Skeletal muscle satellite cell (primary cell): Measurements from ENCODE around the gene LINGO1. TPM values are rescaled to one million over a fixed set of nuclear protein-coding genes. Genes with fewer than 3 reads are reported as not detected.

Source experiments
- H3K27me3 ChIP-seq: 2 replicates; pipeline ENCODE4 v1.7.0; 2013; ENCODE audit warnings: low read length; ENCODE audit not compliant: control insufficient read depth, insufficient read depth
- H3K36me3 ChIP-seq: 2 replicates; pipeline ENCODE4 v1.7.0; 2013; ENCODE audit warnings: mild to moderate bottlenecking, control low read depth, low read length; ENCODE audit not compliant: insufficient read depth
- H3K4me1 ChIP-seq: 2 replicates; pipeline ENCODE4 v1.7.0; 2013; ENCODE audit warnings: low read length; ENCODE audit not compliant: control insufficient read depth, insufficient read depth
- H3K4me2 ChIP-seq: 2 replicates; pipeline ENCODE4 v1.7.0; 2013; ENCODE audit warnings: mild to moderate bottlenecking, low read length
- H3K4me3 ChIP-seq: 2 replicates; pipeline ENCODE4 v1.7.0; 2013; ENCODE audit warnings: low read length
- H3K9ac ChIP-seq: 2 replicates; pipeline ENCODE4 v1.7.0; 2013; ENCODE audit warnings: mild to moderate bottlenecking, low read depth, low read length, moderate library complexity
- H3K9me3 ChIP-seq: replicated peaks from 2 replicates; pipeline ENCODE4 v1.7.0; 2013; ENCODE audit warnings: mild to moderate bottlenecking, control low read depth, low read length
- total RNA-seq: library from RNA; depleted of rRNA; stranded (reverse); fragments of >200 nt; gene quantifications from 2 replicates; pipeline ENCODE4 v1.2.3, GENCODE V29; 2012; rRNA removed

LINGO1 gene
- total RNA-seq, result not detected in 2 replicates

DNA sequence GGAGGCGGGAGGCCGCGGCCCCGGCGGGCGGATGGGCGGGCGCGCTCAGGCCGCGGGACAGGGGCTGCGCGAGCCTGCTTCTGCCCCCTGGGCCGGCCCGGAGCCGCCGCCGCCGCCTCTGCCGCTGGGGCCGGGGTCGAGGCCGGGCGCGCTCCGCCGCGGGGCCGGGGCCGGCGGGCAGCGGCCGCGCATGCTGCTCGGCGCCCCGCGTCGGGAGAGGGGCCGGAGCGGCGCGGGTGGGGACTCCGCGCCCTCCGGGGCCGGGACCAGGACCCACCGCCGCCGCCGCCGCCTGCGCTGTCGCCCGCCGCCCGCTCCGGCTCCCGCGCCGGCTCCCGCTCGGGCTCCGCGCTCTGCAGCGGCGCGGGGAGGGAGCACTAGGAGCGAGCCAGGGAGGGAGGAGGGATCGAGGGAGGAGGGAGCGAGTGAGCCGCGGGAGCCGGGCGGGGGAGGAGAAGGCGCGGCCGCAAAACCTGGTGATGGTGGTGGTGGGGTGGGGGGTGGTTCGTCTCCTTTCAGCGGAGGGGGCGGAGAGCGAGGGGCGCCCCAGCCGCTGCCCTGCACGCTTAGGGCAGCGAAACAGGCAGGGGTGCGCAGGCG, at the start of gene LINGO1:
Gene LINGO1, minus strand, starts transcription at position 379 of the 600 bp plus-strand sequence. CDS start 597 bp downstream, outside the sequence.
- Histone ChIP-seq H3K9ac (no peak within 1 kb of the TSS), H3K4me2 (peak within 1 kb of the TSS; percentile 93), H3K27me3 (peaks cover 77% of the 10 kb centered on the region), H3K36me3 (no peaks in the 10 kb centered on the region), H3K9me3 (no peaks in the 10 kb centered on the region), H3K4me3 (peak within 1 kb of the TSS; percentile 66), H3K4me1 (peaks cover 4% of the 10 kb centered on the region)

DNA sequence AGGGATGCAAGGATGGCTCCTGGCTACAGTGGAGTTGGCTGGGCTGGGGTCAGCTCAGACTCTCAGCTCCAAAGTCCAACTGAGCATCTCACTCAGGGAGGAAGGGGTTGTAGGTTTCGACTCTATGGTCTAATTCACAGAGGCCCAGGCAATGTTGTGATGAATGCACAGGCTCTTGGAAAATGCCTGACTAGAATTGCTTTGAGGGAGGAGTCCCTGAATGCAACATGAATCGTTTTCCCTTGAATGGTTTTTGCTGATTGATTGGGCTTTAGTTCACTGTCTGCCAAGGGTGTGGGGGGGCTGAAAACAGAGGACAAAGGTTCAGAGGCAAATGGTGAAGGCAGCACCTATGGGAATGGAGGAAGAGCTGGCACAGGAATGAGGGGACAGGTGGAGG, 48.6 kb upstream of the LINGO1 start:
- H3K27me3 ChIP-seq, result peaks cover 74% of the 10 kb centered on the region

GRCh38 chr15:77676569-77677375, 44.1 kb upstream of the LINGO1 start:
- H3K27me3 ChIP-seq, result peaks cover 85% of the 10 kb centered on the region
- H3K9me3 ChIP-seq, result no peaks in the 10 kb centered on the region
- no peak overlapping the region for H3K4me3 ChIP-seq
- H3K36me3 ChIP-seq, result no peaks in the 10 kb centered on the region
- H3K9ac ChIP-seq, result no peak overlapping the region
- no peaks in the 10 kb centered on the region for H3K4me1 ChIP-seq
- no peak overlapping the region for H3K4me2 ChIP-seq

More for the DNA sequence above, 48.6 kb upstream of the LINGO1 start:
- Histone ChIP-seq H3K4me1 (no peaks in the 10 kb centered on the region), H3K4me2 (no peak overlapping the region), H3K9me3 (no peaks in the 10 kb centered on the region), H3K4me3 (no peak overlapping the region), H3K36me3 (no peaks in the 10 kb centered on the region), H3K9ac (no peak overlapping the region)

GRCh38 chr15:77675806-77676415, 43.2 kb upstream of the LINGO1 start:
- H3K9ac ChIP-seq, result no peak overlapping the region
- no peak overlapping the region for H3K4me3 ChIP-seq
- peaks cover 84% of the 10 kb centered on the region for H3K27me3 ChIP-seq
- H3K36me3 ChIP-seq, result no peaks in the 10 kb centered on the region
- H3K4me2 ChIP-seq, result no peak overlapping the region
- no peaks in the 10 kb centered on the region for H3K9me3 ChIP-seq
- no peaks in the 10 kb centered on the region for H3K4me1 ChIP-seq

DNA sequence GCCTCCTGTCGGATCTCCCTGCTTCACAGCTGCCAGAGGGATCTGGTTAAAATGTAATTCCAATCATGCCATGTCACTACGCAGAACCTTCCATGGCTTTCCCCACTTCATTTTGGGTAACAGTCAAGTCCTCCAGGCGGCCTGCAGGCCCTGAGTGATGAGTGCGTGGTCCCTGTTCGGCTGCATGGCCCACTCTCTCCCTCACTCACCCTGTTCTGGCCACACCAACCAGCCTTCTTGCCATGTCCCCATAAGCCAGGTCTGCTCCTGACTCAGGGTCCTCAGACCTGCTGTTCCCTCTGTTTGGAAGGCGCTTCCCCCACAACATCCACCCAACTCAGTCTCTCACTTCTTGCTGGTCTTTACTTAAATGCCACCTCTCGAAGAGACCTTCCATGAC, 41.6 kb upstream of the LINGO1 start:
- Histone ChIP-seq H3K9me3 (no peaks in the 10 kb centered on the region), H3K4me1 (no peaks in the 10 kb centered on the region), H3K27me3 (peaks cover 85% of the 10 kb centered on the region), H3K9ac (no peak overlapping the region), H3K4me2 (no peak overlapping the region), H3K36me3 (no peaks in the 10 kb centered on the region), H3K4me3 (no peak overlapping the region)

GRCh38 chr15:77673866-77674265, 41.2 kb upstream of the LINGO1 start:
- Histone ChIP-seq H3K27me3 (peaks cover 85% of the 10 kb centered on the region), H3K4me1 (no peaks in the 10 kb centered on the region), H3K9ac (no peak overlapping the region), H3K4me2 (no peak overlapping the region), H3K9me3 (no peaks in the 10 kb centered on the region), H3K36me3 (no peaks in the 10 kb centered on the region), H3K4me3 (no peak overlapping the region)

DNA sequence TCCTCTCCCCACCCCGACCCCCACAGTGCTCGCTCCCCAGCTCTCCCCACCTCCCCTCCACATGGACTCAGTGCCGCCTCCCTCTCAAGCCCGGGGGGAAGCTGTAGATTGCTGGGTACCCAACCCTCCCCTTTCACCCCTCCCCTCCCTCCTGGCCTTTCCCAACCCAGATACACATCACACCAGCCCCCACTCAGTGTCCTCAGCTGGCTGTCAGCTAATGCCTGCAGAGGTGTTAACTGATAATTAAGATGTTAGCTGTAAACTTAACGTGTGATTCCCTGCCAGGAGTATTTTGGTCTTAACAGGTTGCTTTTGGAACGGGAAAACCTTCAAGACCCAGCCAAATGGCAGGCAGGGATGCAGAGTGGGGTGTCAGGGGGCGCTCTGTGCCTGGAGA, 39.4 kb upstream of the LINGO1 start:
- Histone ChIP-seq H3K36me3 (no peaks in the 10 kb centered on the region), H3K4me2 (no peak overlapping the region), H3K9me3 (no peaks in the 10 kb centered on the region), H3K4me1 (no peaks in the 10 kb centered on the region), H3K4me3 (no peak overlapping the region), H3K9ac (no peak overlapping the region), H3K27me3 (peaks cover 91% of the 10 kb centered on the region)

DNA sequence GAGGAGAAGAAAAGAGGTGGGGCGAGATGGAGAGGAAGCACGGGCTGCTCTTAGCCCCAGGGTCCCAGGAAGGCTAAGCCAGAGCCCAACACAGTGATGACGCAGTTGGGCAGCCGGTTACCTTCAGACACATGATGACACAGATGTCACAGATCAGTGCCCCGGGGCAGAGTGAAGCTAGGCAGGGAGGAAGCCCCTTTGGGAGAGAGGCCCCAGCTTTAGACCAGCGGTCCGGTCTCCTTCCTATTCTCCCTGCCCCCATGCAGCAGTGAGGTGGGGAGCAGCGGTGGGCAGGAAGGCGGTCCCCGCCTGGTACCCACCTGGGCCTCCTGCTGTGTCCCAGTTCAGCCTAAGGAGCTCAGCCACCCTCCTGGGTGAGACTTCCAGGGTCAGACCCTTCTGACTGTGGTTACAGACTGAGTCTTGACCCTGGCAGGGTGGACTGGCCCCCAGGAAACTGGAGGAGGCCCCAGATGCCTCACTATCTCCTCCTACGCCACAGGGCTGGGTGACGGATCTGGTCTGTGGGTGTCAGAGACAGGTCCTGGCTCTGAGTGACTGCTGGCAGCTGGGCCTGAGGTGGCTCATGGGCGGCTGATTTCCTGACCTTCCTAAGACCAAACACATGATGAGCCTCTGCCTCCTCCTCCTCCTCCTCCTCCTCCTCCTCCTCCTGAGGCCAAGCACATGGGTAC, 38.8 kb upstream of the LINGO1 start:
- Histone ChIP-seq H3K9ac (no peak overlapping the region), H3K9me3 (no peaks in the 10 kb centered on the region), H3K36me3 (no peaks in the 10 kb centered on the region), H3K27me3 (peaks cover 94% of the 10 kb centered on the region), H3K4me1 (no peaks in the 10 kb centered on the region), H3K4me2 (no peak overlapping the region), H3K4me3 (no peak overlapping the region)

- peaks cover 91% of the 10 kb centered on the region for H3K27me3 ChIP-seq
- no peak overlapping the region for H3K4me3 ChIP-seq
- no peaks in the 10 kb centered on the region for H3K36me3 ChIP-seq
- no peak overlapping the region for H3K4me2 ChIP-seq
- H3K9ac ChIP-seq, result no peak overlapping the region
- no peaks in the 10 kb centered on the region for H3K9me3 ChIP-seq
- H3K4me1 ChIP-seq, result no peaks in the 10 kb centered on the region
Measured at GRCh38 chr15:77670558-77671361, 38.0 kb upstream of the LINGO1 start.

DNA sequence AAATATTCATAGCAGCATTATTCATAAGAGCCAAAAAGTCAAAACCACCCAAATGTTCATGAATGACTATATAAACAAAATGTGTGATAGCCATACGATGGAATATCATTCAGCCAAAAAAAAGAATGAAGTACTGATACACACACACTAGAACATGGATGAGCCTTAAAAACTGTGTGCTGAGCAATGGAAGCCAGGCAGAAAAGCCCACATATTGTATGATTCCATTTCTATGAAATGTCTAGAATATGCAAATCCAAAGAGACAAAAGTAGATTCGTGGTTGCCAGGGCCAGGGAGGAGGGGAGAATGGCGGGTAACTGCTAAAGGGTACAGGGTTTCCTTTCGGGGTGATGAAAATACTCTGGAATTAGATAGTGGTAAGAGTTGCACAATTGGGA, 37.2 kb upstream of the LINGO1 start:
- H3K9me3 ChIP-seq, result no peaks in the 10 kb centered on the region
- H3K36me3 ChIP-seq, result no peaks in the 10 kb centered on the region
- no peak overlapping the region for H3K4me3 ChIP-seq
- peaks cover 92% of the 10 kb centered on the region for H3K27me3 ChIP-seq
- H3K4me1 ChIP-seq, result no peaks in the 10 kb centered on the region
- no peak overlapping the region for H3K9ac ChIP-seq
- H3K4me2 ChIP-seq, result no peak overlapping the region
